Activated CD4-positive, alpha-beta T cell treated with anti-CD3 and anti-CD28 coated beads, Interleukin-2, amount 50 U/mL, for 24 hours (primary cell): ENCODE data around the gene RAB9A.
"Not testable (repeated sequence)": the region's sequence is repeated elsewhere in the genome, so short reads cannot be mapped to it uniquely, and the experiment has no call there.

ENCODE experiments used
- DNase-seq, 2 donors: peaks; one replicate each; pipeline ENCODE4 v3.0.0-alpha.2; 2020; ENCODE audit warnings: low read depth in 1 of 2, low spot score in 1 of 2

The RAB9A gene

GRCh38 chrX:13699183-13699826 lies 10.4 kb downstream of the RAB9A start:
- no peak for DNase-seq

- no peak for DNase-seq
Observed at GRCh38 chrX:13700380-13700779, 11.5 kb downstream of the RAB9A start.

GRCh38 chrX:13702111-13702789 lies 13.3 kb downstream of the RAB9A start:
- DNase-seq, result no peak

GRCh38 chrX:13703135-13703534 lies 14.2 kb downstream of the RAB9A start:
- DNase-seq, result no peak

DNA sequence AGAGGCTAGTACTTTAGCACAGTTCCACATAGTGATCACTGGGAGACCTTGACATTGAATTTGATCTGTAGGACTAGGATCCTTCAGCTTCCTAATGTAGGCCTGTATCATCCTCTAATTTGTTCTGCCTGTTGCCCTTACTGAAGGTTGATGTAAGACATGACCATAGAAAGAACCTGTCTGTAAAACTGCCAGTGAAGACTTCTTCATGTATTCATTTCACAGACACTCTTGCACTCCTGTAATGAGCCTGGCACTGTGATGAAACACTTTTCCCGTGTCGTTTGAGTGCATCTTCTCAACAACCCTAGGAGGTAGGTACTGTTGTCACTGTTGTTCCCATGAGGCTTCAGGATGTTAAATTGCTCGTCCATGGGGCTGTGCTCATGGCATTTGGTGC lies 14.7 kb downstream of the RAB9A start:
- DNase-seq, result no peak

- DNase-seq, result no peak
Observed at GRCh38 chrX:13711141-13711540, 22.2 kb downstream of the RAB9A start.

GRCh38 chrX:13716455-13716854 lies 27.5 kb downstream of the RAB9A start:
- no peak for DNase-seq

DNA sequence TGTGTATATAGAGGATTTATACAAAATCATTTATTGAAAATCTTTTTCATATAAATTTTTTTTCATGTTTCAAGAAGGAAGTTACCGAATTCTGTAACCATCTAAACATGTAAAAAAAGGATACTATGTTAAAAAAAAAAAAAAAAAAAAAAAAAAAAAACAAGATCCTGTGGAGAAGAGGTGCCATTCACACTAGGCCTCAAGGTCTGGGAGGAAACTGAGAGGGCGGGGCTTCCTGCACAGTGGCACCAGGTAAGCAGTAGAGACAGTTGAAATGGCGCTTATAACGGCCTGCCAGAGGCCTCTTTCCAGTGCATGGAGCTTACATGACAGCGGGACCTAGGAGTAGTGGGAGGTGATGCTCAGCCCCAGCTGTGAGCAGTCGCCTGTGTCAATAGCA lies 28.0 kb downstream of the RAB9A start:
- no peak for DNase-seq

- no peak for DNase-seq
Observed at GRCh38 chrX:13717700-13718472, 29.0 kb downstream of the RAB9A start.

DNA sequence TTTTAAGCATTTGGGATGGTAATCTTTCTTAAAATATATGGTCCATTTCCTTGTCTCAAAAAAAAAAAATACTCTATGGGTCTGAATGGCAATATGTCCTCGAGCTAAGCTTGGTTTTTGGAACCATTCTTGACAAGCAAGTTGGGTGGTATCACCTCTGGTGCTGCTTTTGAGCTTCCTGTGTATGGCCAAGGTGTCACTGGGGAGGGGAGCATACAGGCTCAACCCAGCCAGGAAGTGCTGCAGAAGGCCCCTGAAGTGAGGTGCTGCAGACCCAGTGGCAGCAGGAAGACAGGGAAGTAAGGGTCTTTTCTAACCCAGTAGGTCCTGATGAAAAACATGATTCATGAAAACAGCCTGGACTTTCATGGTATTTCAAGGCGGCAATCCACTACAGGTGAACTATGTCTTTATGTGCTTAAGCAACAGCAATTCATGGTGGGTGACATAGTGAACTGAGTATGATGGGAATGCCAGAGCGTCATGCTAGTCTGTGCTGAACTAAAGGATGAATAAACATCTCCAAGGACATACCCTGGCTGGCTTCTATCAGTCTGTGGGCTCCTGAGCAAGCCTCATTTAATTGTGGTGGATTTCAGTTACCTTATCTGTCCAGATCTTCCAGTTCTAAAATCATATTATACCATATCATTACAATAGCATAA lies 30.4 kb downstream of the RAB9A start:
- DNase-seq, result no peak

DNA sequence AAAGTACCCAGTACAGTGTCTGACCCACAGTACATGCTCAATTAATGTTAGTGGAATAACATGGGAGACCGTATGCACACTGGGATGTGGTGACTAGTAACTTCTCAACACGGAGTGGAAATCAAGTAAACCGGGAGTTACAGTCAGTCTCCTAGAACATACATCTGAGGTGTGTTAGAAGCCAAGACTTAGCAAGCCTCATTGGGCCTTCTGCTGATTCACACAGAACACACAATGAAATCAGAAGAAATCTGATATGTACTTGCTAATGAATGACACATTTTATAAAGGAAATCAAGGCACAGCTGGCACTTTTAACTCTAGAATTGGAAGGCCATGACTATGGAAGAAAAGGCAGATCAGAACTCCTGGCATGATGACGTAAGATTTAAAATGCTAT lies 32.4 kb downstream of the RAB9A start:
- DNase-seq, result no peak

DNA sequence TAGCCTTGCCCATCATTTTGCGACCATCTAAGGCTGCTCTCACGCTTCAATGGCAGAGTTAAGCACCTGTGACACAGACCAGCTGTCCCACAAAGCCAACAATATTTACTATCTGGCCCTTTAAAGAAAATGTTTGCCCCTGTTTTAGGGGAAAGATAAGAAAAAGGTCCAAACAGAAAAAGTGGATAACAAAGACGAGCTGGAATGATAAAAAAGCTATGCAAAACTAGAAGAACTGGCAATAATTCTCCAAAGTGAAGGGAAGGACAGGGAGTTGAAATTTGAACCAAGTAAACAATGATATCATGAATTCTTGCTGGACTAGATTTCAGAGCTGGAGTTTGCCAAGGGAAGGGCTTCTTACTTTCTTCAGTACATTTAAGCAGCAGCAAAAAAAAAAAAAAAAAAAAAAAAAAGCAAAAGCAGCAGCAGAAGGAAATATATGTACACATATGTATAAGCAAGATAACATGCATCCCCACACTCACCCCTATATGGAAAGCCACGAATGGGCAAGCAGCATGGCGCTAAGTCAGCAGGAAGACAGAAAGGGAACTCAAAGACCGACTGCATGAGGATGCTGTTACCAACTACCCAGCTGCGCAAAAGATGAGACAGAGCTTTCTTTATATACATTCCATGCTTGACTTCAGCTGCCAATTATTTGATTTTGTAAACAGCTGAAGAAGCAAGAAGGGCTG lies 33.0 kb downstream of the RAB9A start:
- no peak for DNase-seq

GRCh38 chrX:13724878-13725277 lies 36.0 kb downstream of the RAB9A start:
- DNase-seq, result not testable (repeated sequence)

DNA sequence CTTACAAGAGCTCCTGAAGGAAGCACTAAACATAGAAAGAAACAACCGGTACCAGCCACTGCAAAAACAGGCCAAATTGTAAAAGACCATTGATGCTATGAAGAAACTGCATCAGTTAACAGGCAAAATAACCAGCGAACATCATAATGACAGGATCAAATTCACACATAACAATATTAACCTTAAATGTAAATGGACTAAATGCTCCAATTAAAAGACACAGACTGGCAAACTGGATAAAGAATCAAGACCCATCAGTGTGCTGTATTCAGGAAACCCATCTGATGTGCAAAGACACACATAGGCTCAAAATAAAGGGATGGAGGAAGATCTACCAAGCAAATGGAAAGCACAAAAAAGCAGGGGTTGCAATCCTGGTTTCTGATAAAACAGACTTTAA lies 37.7 kb downstream of the RAB9A start:
- DNase-seq, result not testable (repeated sequence)

DNA sequence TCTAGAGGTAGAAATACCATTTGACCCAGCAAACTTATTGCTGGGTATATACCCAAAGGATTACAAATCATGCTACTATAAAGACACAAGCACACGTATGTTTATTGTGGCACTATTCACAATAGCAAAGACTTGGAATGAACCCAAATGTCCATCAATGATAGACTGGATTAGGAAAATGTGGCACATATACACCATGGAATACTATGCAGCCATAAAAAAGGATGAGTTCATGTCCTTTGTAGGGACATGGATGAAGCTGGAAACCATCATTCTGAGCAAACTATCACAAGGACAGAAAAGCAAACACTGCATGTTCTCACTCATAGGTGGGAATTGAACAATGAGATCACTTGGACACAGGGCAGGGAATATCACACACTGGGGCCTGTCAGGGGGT lies 41.6 kb downstream of the RAB9A start:
- not testable (repeated sequence) for DNase-seq

- DNase-seq, result no peak
Observed at GRCh38 chrX:13732246-13733067, 43.5 kb downstream of the RAB9A start.

DNA sequence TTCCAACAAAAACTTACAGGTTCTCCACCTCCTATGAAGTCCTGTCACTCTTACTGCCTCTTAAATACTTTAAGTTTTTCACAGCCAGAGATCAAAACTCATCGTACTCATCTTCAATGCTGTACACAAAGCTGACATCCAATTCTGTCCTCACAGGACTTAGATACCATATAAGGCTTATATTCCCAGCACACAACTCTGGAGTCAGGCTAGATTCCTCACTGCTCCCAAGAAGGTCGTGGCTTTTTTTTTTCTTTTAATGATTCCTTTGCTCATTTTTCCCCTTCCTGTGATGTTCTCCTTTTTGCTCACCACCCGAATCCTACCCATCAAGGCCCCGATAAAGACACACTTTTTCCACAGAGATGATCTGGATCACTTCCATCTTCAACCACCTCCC lies 44.6 kb downstream of the RAB9A start:
- no peak for DNase-seq

DNA sequence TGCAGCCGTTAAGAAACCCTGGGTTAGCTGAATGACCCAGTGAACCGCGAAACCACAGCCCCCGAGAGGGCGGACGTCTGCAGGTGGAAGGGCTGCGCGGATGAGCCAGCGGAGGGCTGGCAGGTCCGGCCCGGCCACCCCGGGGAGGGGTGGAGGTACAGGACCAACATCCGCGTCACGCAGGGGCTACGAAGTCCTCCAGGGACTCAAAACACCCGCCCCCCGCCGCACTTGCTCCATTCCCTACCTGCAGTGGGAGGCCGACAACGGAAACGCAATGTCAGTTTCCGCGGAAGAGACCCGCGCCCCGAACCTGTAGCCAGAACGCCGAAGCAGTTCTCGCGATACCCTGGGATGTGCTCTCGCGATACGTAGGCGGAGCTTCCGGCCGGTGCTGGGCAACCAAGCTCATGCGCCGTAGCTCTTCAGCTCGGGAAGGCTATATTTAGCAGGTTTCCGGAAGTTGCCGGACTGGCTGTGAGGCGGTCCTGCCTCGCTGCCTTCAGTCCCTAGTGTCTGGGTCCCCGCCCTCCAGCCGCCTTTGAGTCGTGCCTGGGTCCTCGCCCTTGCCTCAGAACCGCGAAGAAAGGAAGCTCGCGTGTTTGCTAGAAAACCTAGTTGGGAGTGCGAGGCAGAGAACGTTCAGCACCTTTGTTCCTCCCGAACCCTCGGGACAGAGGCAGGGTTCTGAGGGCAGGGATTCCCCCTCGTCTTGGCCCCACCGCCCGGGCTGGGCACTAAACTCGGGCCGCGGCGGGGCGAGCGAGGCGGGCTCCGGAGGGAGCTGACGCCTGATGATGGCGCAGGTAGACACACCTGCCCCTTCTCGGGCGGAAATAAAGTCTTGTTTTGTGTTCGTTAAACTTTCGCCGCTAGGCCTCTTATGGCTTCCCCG lies 45.6 kb downstream of the RAB9A start, which contains the start of the genes OFD1 and TRAPPC2:
Gene OFD1 (plus strand): TSS at position 471 of the 895 bp plus-strand sequence. CDS start 324 bp downstream, at position 795.
Gene TRAPPC2 (minus strand): TSS at position 343 of the 895 bp plus-strand sequence. CDS start 14,657 bp downstream, outside the sequence.
- peak; percentile 63 to 83 for DNase-seq

- DNase-seq, result no peak
Observed at GRCh38 chrX:13741695-13742094, 52.8 kb downstream of the RAB9A start.
